Mucosa of stomach (tissue), 1 donor: ENCODE results near the gene EARS2.
"Not testable (repeated sequence)": the region's sequence is repeated elsewhere in the genome, so short reads cannot be mapped to it uniquely, and the experiment has no call there.

Experiments used
- H3K27me3 ChIP-seq: one replicate; pipeline ENCODE4 v1.7.0; 2013; ENCODE audit warnings: mild to moderate bottlenecking, low read length; ENCODE audit not compliant: control insufficient read depth, insufficient read depth
- H3K36me3 ChIP-seq: one replicate; pipeline ENCODE4 v1.7.0; 2013; ENCODE audit warnings: low read length; ENCODE audit not compliant: control insufficient read depth, insufficient read depth
- H3K4me1 ChIP-seq: one replicate; pipeline ENCODE4 v1.7.0; 2013; ENCODE audit warnings: mild to moderate bottlenecking, low read length; ENCODE audit not compliant: control insufficient read depth, insufficient read depth
- H3K4me3 ChIP-seq: one replicate; pipeline ENCODE4 v1.7.0; 2013; ENCODE audit warnings: low read length
- H3K9ac ChIP-seq: one replicate; pipeline ENCODE4 v1.7.0; 2013; ENCODE audit warnings: mild to moderate bottlenecking, low read length, moderate library complexity
- H3K9me3 ChIP-seq: one replicate; pipeline ENCODE4 v1.7.0; 2013; ENCODE audit warnings: mild to moderate bottlenecking, low read length, moderate library complexity; ENCODE audit not compliant: control insufficient read depth
- donor health status: Pancreatic carcinoma.

Gene EARS2

GRCh38 chr16:23499801-23500200, 57.3 kb downstream of the EARS2 start:
- Histone ChIP-seq H3K36me3 (peaks cover 4% of the 10 kb centered on the region), H3K4me3 (no peak overlapping the region), H3K4me1 (peaks cover 61% of the 10 kb centered on the region), H3K9ac (no peak overlapping the region), H3K9me3 (no peaks in the 10 kb centered on the region), H3K27me3 (no peaks in the 10 kb centered on the region)

GRCh38 chr16:23498863-23499262, 58.3 kb downstream of the EARS2 start:
- H3K27me3 ChIP-seq, result no peaks in the 10 kb centered on the region
- peaks cover 8% of the 10 kb centered on the region for H3K36me3 ChIP-seq
- H3K9me3 ChIP-seq, result no peaks in the 10 kb centered on the region
- no peak overlapping the region for H3K9ac ChIP-seq
- peaks cover 52% of the 10 kb centered on the region for H3K4me1 ChIP-seq
- H3K4me3 ChIP-seq, result no peak overlapping the region

GRCh38 chr16:23497543-23497868, 59.6 kb downstream of the EARS2 start:
- Histone ChIP-seq H3K36me3 (peaks cover 16% of the 10 kb centered on the region), H3K4me3 (no peak overlapping the region), H3K9me3 (no peaks in the 10 kb centered on the region), H3K9ac (no peak overlapping the region), H3K4me1 (peaks cover 47% of the 10 kb centered on the region), H3K27me3 (no peaks in the 10 kb centered on the region)

- peaks cover 16% of the 10 kb centered on the region for H3K36me3 ChIP-seq
- H3K27me3 ChIP-seq, result no peaks in the 10 kb centered on the region
- H3K9ac ChIP-seq, result no peak overlapping the region
- H3K4me1 ChIP-seq, result peaks cover 42% of the 10 kb centered on the region
- H3K4me3 ChIP-seq, result no peak overlapping the region
- H3K9me3 ChIP-seq, result no peaks in the 10 kb centered on the region
These were observed 60.2 kb downstream of the EARS2 start for GRCh38 chr16:23496821-23497542.

GRCh38 chr16:23495671-23496070, 61.5 kb downstream of the EARS2 start:
- Histone ChIP-seq H3K9me3 (no peaks in the 10 kb centered on the region), H3K27me3 (no peaks in the 10 kb centered on the region), H3K4me3 (no peak overlapping the region), H3K4me1 (peaks cover 29% of the 10 kb centered on the region), H3K36me3 (peaks cover 16% of the 10 kb centered on the region), H3K9ac (no peak overlapping the region)

GRCh38 chr16:23494188-23494587, 63.0 kb downstream of the EARS2 start:
- Histone ChIP-seq H3K36me3 (peaks cover 16% of the 10 kb centered on the region), H3K27me3 (no peaks in the 10 kb centered on the region), H3K4me1 (peaks cover 16% of the 10 kb centered on the region), H3K9me3 (no peaks in the 10 kb centered on the region), H3K4me3 (no peak overlapping the region), H3K9ac (no peak overlapping the region)

- Histone ChIP-seq H3K27me3 (no peaks in the 10 kb centered on the region), H3K36me3 (peaks cover 24% of the 10 kb centered on the region), H3K4me1 (peaks cover 1% of the 10 kb centered on the region), H3K9me3 (no peaks in the 10 kb centered on the region), H3K9ac (no peak overlapping the region), H3K4me3 (no peak overlapping the region)
These were observed 65.4 kb downstream of the EARS2 start for GRCh38 chr16:23491490-23492391.

GRCh38 chr16:23486480-23486879, 70.7 kb downstream of the EARS2 start:
- Histone ChIP-seq H3K36me3 (peaks cover 26% of the 10 kb centered on the region), H3K4me3 (no peak overlapping the region), H3K9ac (no peak overlapping the region), H3K4me1 (no peaks in the 10 kb centered on the region), H3K27me3 (no peaks in the 10 kb centered on the region), H3K9me3 (no peaks in the 10 kb centered on the region)

GRCh38 chr16:23485841-23486240, 71.3 kb downstream of the EARS2 start:
- Histone ChIP-seq H3K4me1 (no peaks in the 10 kb centered on the region), H3K9ac (no peak overlapping the region), H3K4me3 (no peak overlapping the region), H3K9me3 (no peaks in the 10 kb centered on the region), H3K36me3 (peaks cover 32% of the 10 kb centered on the region), H3K27me3 (no peaks in the 10 kb centered on the region)

GRCh38 chr16:23485257-23485614, 71.9 kb downstream of the EARS2 start:
- no peak overlapping the region for H3K9ac ChIP-seq
- no peak overlapping the region for H3K4me3 ChIP-seq
- peaks cover 38% of the 10 kb centered on the region for H3K36me3 ChIP-seq
- H3K27me3 ChIP-seq, result no peaks in the 10 kb centered on the region
- no peaks in the 10 kb centered on the region for H3K4me1 ChIP-seq
- H3K9me3 ChIP-seq, result no peaks in the 10 kb centered on the region

- H3K36me3 ChIP-seq, result peaks cover 43% of the 10 kb centered on the region
- H3K9me3 ChIP-seq, result no peaks in the 10 kb centered on the region
- H3K4me1 ChIP-seq, result no peaks in the 10 kb centered on the region
- no peak overlapping the region for H3K9ac ChIP-seq
- H3K27me3 ChIP-seq, result no peaks in the 10 kb centered on the region
- H3K4me3 ChIP-seq, result no peak overlapping the region
These were observed 72.5 kb downstream of the EARS2 start for GRCh38 chr16:23484510-23485256.

GRCh38 chr16:23483492-23483891, 73.7 kb downstream of the EARS2 start:
- H3K9ac ChIP-seq, H3K4me1 ChIP-seq, H3K9me3 ChIP-seq, H3K4me3 ChIP-seq, H3K27me3 ChIP-seq: not testable (repeated sequence)
- peaks cover 44% of the 10 kb centered on the region for H3K36me3 ChIP-seq
